GM23338 (cell line): ENCODE data around the gene PTPRA.

Experiments
- EZH2 ChIP-seq: fragments of 200-600 bp; sonication (generic); IDR thresholded peaks from one replicate; pipeline ENCODE4 v1.8.0; 2017; ENCODE audit warnings: antibody characterized with exemption, mild to moderate bottlenecking, low read depth; ENCODE audit not compliant: unreplicated experiment
- EZH2phosphoT487 ChIP-seq: fragments of 200-600 bp; sonication (generic); IDR thresholded peaks from one replicate; pipeline ENCODE4 v1.8.1; 2018; ENCODE audit warnings: antibody characterized with exemption; ENCODE audit not compliant: unreplicated experiment
- POLR2AphosphoS5 ChIP-seq: IDR thresholded peaks from 2 replicates; pipeline ENCODE4 v1.6.1; 2016; ENCODE audit warnings: antibody characterized with exemption, low read depth
- TF ChIP-seq, protein P1 (sequence below), 2 experiments: fragments of 200-600 bp in 1 of 2; sonication (generic) in 1 of 2; conservative IDR thresholded peaks; 2 replicates each; pipeline versions ENCODE4 v1.5.1 to v1.6.1; 2016 to 2017; ENCODE audit warnings: antibody characterized with exemption in 2 of 2, low read depth in 2 of 2, mild to moderate bottlenecking in 2 of 2, moderate library complexity in 1 of 2
- TF ChIP-seq, protein P2 (sequence below): IDR thresholded peaks from one replicate; pipeline ENCODE4 v1.6.1; 2018; ENCODE audit warnings: antibody characterized with exemption; ENCODE audit not compliant: unreplicated experiment

DNA sequence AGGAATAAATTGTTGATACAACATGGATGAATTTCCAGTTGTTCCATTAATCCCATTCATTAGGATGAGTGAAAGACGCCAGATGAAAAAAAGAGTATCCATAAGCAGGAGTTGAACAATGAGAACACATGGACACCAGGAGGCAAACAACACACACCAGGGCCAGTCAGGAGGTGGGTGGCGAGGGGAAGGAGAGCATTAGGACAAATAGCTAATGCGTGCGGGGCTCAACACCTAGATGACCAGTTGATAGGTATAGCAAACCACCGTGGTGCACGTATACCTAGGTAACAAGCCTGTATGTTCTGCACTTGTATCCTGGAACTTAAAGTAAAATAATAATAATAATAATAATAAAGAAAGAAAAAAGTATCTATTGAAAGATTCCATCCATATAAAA, 43.9 kb upstream of the PTPRA start:
- TF ChIP-seq, protein P1, sequence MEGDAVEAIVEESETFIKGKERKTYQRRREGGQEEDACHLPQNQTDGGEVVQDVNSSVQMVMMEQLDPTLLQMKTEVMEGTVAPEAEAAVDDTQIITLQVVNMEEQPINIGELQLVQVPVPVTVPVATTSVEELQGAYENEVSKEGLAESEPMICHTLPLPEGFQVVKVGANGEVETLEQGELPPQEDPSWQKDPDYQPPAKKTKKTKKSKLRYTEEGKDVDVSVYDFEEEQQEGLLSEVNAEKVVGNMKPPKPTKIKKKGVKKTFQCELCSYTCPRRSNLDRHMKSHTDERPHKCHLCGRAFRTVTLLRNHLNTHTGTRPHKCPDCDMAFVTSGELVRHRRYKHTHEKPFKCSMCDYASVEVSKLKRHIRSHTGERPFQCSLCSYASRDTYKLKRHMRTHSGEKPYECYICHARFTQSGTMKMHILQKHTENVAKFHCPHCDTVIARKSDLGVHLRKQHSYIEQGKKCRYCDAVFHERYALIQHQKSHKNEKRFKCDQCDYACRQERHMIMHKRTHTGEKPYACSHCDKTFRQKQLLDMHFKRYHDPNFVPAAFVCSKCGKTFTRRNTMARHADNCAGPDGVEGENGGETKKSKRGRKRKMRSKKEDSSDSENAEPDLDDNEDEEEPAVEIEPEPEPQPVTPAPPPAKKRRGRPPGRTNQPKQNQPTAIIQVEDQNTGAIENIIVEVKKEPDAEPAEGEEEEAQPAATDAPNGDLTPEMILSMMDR (conservative IDR thresholded peaks at IDR 0.05; ENCODE audit: low read depth in 2 of 2): no peak
- TF ChIP-seq POLR2AphosphoS5 (no peak), EZH2 (no peak), EZH2phosphoT487 (no peak)
- TF ChIP-seq, protein P2, sequence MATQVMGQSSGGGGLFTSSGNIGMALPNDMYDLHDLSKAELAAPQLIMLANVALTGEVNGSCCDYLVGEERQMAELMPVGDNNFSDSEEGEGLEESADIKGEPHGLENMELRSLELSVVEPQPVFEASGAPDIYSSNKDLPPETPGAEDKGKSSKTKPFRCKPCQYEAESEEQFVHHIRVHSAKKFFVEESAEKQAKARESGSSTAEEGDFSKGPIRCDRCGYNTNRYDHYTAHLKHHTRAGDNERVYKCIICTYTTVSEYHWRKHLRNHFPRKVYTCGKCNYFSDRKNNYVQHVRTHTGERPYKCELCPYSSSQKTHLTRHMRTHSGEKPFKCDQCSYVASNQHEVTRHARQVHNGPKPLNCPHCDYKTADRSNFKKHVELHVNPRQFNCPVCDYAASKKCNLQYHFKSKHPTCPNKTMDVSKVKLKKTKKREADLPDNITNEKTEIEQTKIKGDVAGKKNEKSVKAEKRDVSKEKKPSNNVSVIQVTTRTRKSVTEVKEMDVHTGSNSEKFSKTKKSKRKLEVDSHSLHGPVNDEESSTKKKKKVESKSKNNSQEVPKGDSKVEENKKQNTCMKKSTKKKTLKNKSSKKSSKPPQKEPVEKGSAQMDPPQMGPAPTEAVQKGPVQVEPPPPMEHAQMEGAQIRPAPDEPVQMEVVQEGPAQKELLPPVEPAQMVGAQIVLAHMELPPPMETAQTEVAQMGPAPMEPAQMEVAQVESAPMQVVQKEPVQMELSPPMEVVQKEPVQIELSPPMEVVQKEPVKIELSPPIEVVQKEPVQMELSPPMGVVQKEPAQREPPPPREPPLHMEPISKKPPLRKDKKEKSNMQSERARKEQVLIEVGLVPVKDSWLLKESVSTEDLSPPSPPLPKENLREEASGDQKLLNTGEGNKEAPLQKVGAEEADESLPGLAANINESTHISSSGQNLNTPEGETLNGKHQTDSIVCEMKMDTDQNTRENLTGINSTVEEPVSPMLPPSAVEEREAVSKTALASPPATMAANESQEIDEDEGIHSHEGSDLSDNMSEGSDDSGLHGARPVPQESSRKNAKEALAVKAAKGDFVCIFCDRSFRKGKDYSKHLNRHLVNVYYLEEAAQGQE: no peak
